B cell (primary cell): ENCODE data around the gene ITPRIPL2.

ENCODE experiments used
- EZH2 ChIP-seq: IDR thresholded peaks from 2 replicates; pipeline ENCODE4 v1.6.1; 2012; ENCODE audit warnings: borderline replicate concordance, low read depth, mild to moderate bottlenecking, moderate library complexity, low read length; ENCODE audit not compliant: insufficient read depth, poor library complexity, severe bottlenecking
- TF ChIP-seq, protein P1 (sequence below): fragments of 200-600 bp; IDR thresholded peaks from one replicate; pipeline ENCODE4 v1.8.0; 2022; ENCODE audit warnings: antibody characterized with exemption, mild to moderate bottlenecking

DNA sequence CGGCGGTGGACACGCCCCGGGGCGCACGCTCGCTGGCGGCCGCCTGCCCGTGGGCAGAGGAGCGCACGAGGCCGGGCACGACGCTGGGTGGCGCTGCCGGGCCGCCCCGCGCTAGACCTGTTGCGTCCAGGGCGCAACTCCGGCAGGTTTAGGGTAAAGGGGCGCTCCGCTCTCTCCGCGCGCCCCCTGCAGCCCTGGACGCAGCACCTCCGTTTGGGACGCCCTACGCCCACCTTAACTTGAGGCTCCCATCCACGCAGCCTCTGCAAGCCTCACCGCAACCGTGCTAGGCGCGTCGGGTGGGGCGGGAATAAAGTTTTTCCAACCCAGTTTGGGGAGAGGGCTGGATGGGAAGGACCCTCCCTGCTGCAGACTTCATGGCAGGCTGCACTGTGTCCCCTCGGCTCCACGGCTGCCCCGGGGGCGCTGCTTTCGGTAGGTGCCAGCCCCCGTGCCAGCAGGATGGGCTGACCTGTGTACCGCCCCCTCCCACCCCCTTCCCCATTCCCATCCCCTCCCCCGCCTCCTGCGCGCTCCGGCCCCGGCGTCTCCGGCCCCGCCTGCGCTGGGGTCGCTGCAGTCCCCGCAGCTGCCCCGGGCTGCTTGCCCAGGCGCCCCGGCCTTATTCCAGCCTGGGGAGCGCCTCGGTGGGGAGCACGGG is 54.1 kb downstream of the ITPRIPL2 start, which contains the start of gene SYT17:
- TF ChIP-seq, protein P1, sequence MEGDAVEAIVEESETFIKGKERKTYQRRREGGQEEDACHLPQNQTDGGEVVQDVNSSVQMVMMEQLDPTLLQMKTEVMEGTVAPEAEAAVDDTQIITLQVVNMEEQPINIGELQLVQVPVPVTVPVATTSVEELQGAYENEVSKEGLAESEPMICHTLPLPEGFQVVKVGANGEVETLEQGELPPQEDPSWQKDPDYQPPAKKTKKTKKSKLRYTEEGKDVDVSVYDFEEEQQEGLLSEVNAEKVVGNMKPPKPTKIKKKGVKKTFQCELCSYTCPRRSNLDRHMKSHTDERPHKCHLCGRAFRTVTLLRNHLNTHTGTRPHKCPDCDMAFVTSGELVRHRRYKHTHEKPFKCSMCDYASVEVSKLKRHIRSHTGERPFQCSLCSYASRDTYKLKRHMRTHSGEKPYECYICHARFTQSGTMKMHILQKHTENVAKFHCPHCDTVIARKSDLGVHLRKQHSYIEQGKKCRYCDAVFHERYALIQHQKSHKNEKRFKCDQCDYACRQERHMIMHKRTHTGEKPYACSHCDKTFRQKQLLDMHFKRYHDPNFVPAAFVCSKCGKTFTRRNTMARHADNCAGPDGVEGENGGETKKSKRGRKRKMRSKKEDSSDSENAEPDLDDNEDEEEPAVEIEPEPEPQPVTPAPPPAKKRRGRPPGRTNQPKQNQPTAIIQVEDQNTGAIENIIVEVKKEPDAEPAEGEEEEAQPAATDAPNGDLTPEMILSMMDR = peak; percentile 82
- no peak for TF ChIP-seq EZH2
